Measurements from ENCODE around the gene BTNL2. TPM values are rescaled to one million over a fixed set of nuclear protein-coding genes. Genes with fewer than 3 reads are reported as not detected.

Gene BTNL2
- total RNA-seq, 1 donor from 2014 or later = not detected

DNA sequence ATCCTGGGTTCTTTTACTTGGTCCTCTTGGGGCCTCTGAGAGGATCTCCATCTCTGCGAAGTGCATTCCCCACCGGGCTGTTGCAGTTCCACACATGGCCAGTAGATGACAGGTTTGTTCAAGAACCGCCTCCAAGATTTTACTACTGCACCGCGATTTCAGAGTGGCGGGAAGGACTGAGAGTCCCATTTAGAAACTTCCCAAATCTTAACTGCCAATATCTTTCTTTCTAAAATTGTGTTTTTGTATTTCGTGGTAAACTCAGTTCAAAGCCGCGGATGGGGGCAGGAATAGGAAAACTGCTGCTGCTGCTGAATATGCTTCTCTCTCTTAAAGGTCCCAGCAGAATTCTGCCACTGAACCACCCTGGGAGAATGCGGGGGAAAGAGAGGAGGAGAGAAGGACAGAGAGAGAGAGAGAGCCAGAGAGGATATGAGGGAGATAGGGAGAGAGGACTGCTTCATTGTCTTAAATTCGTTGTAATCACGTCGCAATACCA lies 8.6 kb upstream of the BTNL2 start:
- DNase-seq (ENCODE audit: low read depth) = peak; percentile 71

GRCh38 chr6:32413427-32414047 lies 6.6 kb upstream of the BTNL2 start:
- DNase-seq (ENCODE audit: low read depth) = peak; percentile 63

GRCh38 chr6:32411566-32412327 lies 4.8 kb upstream of the BTNL2 start:
- DNase-seq (ENCODE audit: low read depth) = no peak

- DNase-seq (ENCODE audit: low read depth) = no peak
Measured at GRCh38 chr6:32410906-32411305, 3.9 kb upstream of the BTNL2 start.

DNA sequence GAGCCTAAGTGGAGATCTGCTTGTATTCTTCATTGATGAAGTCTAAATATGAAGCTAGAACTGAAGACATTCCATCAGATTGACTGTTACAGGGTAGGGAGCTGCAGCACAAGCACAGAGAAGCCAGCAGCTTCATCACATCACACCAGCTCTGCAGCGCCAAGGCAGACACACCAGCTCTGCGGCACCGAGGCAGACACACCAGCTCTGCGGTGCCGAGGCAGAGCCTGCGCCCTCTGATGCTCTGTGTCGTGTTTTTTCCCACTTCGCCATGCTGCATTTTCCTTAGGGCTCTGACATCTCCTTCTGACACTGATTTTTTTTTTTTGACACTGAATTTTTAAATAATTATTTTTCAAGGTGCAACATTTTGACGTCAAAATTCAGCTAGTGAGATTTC lies 784 bp downstream of the BTNL2 start:
- DNase-seq (ENCODE audit: low read depth) = no peak

GRCh38 chr6:32405656-32406055 lies 1.3 kb downstream of the BTNL2 start:
- no peak for DNase-seq (ENCODE audit: low read depth)

- no peak for DNase-seq (ENCODE audit: low read depth)
Measured at GRCh38 chr6:32402812-32403211, 4.2 kb downstream of the BTNL2 start.

DNA sequence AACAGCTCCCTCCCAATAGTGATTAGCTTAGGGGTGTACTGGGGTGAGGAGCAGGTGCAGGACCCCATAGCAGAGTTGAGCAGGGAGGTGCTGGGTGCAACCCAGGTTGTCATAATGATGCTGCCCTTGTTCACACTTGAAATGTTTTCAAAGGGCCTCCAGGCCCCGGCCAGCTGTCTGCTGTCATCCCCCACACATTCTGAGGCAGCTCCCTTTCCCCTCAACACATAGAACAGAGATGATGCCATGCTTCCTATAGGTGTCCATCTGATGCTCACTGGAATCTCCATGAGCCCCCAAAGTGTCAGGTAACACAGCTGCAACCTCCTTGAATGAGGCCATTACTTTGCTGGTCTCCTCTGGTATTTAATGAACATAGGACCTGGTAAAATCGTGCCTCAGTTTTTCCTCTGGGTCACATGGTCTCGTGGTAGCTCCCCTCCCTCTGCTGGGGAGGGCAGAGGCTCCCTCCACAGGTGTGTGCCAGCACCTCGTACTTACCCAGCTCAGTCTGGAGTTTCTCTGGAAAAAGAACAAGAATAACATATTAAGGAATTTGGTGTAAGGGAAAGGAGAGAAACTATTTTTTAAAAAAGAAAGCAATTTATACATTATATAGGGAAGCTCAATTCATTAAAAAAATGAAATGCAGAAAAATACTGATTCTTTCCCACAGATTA lies 5.6 kb downstream of the BTNL2 start:
- DNase-seq (ENCODE audit: low read depth) = no peak

DNA sequence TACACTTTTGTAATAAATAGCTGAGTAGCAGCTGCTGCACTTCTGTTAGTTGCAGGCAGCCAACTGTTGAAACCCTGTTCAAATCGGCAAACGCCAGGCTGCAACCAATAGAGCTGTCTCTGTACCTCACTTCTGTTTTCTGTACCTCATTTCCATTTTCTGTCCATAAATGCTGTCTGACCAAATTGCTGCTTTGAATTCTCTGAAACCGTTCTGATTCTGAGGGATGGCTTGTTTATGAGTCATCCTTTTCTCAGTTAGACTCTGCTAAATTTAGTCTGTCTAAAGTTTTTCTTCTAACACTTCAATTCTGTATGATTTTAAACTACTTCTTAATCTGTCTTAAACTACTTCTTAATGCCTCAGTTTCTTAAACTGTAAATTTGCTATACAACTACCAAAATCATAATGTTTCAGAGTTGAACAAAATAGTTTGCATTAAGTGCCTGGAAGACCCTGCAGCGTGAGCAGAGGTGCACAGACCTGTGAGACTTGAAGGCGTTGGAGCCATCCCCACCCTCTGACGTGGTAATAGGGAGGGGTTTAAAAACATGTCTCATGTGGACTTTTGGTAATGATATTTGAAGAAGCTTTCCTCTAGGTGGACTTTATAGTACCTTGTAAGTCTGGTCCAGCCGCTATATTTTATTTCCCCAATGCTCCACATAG lies 9.6 kb downstream of the BTNL2 start:
- DNase-seq (ENCODE audit: low read depth) = no peak

GRCh38 chr6:32396028-32396427 lies 11.0 kb downstream of the BTNL2 start:
- DNase-seq (ENCODE audit: low read depth) = no peak

DNA sequence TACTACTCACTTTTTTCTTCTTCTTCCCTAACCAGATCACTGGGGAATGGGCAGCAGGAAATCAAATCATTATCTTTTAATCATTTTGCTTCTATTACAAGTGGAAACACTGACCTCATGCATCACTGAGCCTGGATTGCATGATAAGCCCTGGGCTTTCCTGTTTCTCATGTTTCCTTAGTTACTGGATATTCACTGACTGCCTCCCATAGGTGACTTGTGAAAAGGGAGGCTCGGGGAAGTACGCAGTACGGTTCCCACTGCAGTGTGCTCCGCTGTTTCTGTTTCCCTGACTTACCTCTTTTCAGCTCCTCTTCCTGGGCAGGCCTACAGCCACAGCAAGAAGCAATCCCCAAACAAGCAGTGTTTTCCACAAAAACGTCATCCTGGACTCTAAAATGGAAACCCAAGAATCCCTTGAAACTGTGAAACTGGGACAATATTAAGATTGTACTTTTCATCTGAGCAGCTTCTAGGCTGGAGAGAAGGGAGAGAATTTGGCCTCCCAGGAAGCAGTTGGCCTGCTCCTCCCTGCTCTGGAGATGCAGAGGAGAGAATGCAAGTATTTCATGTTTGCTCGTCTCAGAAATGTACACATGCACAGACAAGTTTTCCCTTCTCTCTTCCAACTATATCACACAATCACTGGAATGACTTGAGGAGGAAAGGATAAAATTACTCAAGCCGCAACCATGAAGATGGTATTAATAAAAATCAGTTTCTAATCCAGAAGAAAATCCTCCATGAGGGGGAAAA lies 13.1 kb downstream of the BTNL2 start:
- DNase-seq (ENCODE audit: low read depth) = no peak

- DNase-seq (ENCODE audit: low read depth) = no peak
Measured at GRCh38 chr6:32391505-32391904, 15.5 kb downstream of the BTNL2 start.

DNA sequence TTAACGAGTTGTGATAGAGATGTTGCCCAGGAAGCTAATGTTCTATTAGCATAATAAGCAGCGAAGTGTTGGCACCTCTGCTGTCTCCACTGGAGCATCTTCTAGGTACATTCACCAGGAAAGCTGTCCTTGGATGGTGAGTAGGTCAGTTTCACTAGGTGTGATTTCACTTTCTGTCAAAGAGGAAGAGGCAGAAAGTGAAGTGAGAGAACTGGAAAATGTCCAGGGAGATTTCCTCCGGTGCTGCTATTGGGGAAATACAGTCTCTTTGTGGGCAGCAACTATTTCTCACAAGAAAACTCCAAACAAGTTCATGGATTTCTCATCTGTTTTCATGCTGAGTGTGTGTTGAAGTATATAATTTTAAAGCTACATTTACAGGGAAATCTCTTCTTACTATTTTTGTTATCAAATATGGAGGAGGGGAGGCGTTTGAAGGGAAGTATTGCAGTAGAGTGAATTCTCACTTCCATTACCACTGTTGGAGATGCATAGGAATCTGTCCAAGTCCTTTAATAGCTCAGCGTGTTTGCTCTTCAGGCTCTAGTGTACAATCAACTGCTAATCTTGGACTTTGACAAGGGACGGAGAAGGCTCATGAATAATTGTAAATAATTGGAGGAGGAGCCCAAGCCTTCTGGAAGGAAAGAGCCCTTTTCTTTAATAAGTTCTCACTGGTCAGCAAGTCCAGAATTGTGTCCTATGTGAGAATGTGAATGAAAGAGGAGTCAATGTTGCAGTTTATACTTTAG lies 19.2 kb downstream of the BTNL2 start:
- DNase-seq (ENCODE audit: low read depth) = no peak

DNA sequence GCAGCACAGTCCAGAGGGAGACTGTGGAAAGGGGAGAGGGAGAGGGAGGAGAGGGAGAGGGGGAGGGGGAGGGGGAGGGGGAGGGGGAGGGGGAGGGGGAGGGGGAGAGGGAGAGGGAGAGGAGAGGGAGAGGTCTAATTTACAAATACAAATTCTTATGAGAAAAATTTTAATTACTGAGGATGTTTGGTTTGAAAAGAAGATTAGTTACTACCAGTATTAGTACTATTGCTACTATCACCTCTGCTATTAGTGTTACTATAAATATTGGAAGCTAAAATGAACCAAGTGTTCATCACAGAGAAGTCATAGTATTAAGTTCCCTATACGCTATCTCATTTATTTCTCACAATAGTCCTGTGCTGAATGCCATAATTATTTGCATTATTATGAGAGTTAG lies 20.9 kb downstream of the BTNL2 start:
- DNase-seq (ENCODE audit: low read depth) = no peak

DNA sequence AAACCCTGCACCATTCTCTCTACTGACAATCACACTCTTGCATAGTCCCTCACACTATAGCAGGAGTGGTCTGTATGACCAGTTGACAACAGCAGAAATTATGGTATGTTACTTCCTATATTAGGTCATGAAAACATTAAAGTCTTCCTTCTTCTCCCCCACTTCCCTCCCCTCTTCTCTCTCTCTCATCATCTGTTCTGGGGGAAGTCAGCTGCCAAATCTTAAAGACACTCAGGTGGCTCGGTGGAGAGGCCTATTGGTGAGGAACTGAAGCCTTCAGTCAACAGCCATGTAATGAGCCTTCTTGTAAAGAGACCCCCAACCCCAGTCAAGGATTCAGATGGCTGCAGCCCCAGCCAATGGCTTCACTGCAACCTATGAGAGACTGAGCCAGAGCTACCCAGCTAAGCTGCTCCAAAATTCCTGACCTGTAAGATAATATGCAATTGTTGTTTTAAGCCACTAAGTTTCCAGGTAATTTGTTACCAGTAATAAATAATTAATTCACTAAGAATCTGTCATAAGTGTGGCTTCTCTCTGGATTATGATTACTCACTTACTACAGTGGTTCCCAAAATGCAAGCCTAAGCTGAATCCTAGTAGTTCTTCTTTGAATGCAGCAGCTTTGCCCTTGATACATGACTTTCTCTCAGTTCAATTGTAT lies 24.1 kb downstream of the BTNL2 start:
- no peak for DNase-seq (ENCODE audit: low read depth)

GRCh38 chr6:32379545-32379944 lies 27.4 kb downstream of the BTNL2 start:
- DNase-seq (ENCODE audit: low read depth) = no peak

GRCh38 chr6:32375739-32376529 lies 31.0 kb downstream of the BTNL2 start:
- DNase-seq (ENCODE audit: low read depth) = no peak

DNA sequence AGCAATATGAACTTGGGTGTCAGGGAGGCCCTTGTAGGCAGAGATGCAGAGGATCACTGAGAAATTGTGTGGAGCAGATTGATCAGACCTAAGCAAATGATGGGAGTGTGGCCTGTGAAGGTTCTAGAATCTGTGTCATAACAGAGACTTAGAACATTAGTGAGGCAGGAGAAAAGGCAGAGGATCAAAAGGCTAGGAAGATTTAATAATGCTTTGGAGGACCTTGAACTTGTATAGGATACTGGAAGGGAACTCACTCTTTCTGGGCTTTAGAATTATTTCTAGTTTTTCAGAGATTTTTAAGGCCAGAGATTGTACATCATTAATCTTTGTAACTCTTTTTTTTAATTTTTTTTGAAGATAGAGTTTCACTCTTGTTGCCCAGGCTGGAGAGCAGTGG lies 35.2 kb downstream of the BTNL2 start, which contains the start of gene TSBP1:
Gene TSBP1 (minus strand): TSS at position 101 of the 400 bp plus-strand sequence. CDS start 197 bp downstream, outside the sequence.
- no peak for DNase-seq (ENCODE audit: low read depth)

DNA sequence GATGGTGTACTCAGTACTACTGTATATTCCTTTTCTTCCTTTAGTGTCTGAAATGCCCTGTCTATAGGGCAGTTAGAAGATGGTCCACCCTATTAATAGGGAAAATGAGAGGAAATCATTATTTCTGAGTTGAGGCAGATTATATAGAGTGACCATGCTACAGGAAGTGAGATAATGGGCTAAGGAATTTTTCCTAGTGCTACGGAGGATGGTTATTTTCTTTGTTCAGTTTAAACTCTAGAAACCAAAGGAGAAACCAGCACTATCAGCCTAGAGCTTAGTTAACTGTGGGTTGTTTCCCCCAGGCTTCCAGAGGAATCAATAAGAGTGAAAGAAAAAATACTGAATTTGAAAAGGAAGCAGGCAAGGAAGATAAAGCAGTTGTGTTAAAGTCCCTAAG lies 35.8 kb downstream of the BTNL2 start:
- DNase-seq (ENCODE audit: low read depth) = no peak

Measured in myocyte (in vitro differentiated cells).